GM12878 (cell line): ENCODE results near the gene ZNF710. TPM values are rescaled to one million over a fixed set of nuclear protein-coding genes. Genes with fewer than 3 reads are reported as not detected.
A peak's percentile ranks its signal among the peaks of the same experiment; 100 is the strongest.

ENCODE experiments used
- CREM ChIP-seq: IDR thresholded peaks from 2 replicates; pipeline ENCODE4 v1.6.1; 2014; ENCODE audit warnings: antibody characterized with exemption, low read depth
- EP300 ChIP-seq, 2 experiments: fragments of 150-350 bp in 1 of 2; IDR thresholded peaks; 2 replicates each; pipeline ENCODE4 v1.6.1; 2011 to 2012; ENCODE audit warnings: low read depth in 2 of 2, low read length in 2 of 2, borderline replicate concordance in 1 of 2, improper control_type of control experiment in 1 of 2, inconsistent platforms in 1 of 2; ENCODE audit not compliant: control insufficient read depth in 1 of 2
- ESRRA ChIP-seq: IDR thresholded peaks from 2 replicates; pipeline ENCODE4 v1.6.1; 2012; ENCODE audit warnings: mild to moderate bottlenecking, low read length, improper control_type of control experiment
- FOXK2 ChIP-seq: fragments of 450-650 bp; IDR thresholded peaks from 2 replicates; pipeline ENCODE4 v1.6.1; 2017; ENCODE audit warnings: mild to moderate bottlenecking, moderate library complexity
- HCFC1 ChIP-seq: fragments of 150-350 bp; IDR thresholded peaks from 2 replicates; pipeline ENCODE4 v1.6.1; 2014; ENCODE audit warnings: low read length
- IKZF2 ChIP-seq, 2 experiments: fragments of 450-650 bp; IDR thresholded peaks; 2 replicates each; pipeline ENCODE4 v1.6.1; 2017; ENCODE audit warnings: mild to moderate bottlenecking in 2 of 2, moderate library complexity in 2 of 2
- JUND ChIP-seq: IDR thresholded peaks from 2 replicates; pipeline ENCODE4 v1.6.1; 2012; ENCODE audit warnings: low read depth, mild to moderate bottlenecking, low read length, improper control_type of control experiment, moderate library complexity
- KAT2A ChIP-seq: conservative IDR thresholded peaks from 2 replicates; pipeline ENCODE4 v1.6.1; 2011; ENCODE audit warnings: low read depth, low read length; ENCODE audit not compliant: control insufficient read depth
- KLF5 ChIP-seq: fragments of 450-650 bp; IDR thresholded peaks from 2 replicates; pipeline ENCODE4 v1.6.1; 2014; ENCODE audit warnings: mild to moderate bottlenecking; ENCODE audit not compliant: partially characterized antibody
- NFIC ChIP-seq: IDR thresholded peaks from 2 replicates; pipeline ENCODE4 v1.6.1; 2012; ENCODE audit warnings: low read depth, mild to moderate bottlenecking, inconsistent platforms, low read length, moderate library complexity
- NFYB ChIP-seq: IDR thresholded peaks from 2 replicates; pipeline ENCODE4 v1.6.1; 2011; ENCODE audit warnings: low read depth, mild to moderate bottlenecking, low read length, improper control_type of control experiment, moderate library complexity; ENCODE audit not compliant: insufficient read depth
- POLR2A ChIP-seq: IDR thresholded peaks from 2 replicates; pipeline ENCODE4 v1.6.1; 2011; ENCODE audit warnings: low read depth, mild to moderate bottlenecking, low read length
- POU2F2 ChIP-seq: IDR thresholded peaks from 3 replicates; pipeline ENCODE4 v1.6.1; 2011; ENCODE audit warnings: low read depth, mild to moderate bottlenecking, low read length, borderline replicate concordance
- RELA ChIP-seq: fragments of 450-650 bp; IDR thresholded peaks from 2 replicates; pipeline ENCODE4 v1.8.0; 2014; ENCODE audit warnings: borderline replicate concordance; ENCODE audit not compliant: partially characterized antibody
- RFX5 ChIP-seq: IDR thresholded peaks from 2 replicates; pipeline ENCODE4 v1.6.1; 2011; ENCODE audit warnings: low read depth, low read length, improper control_type of control experiment
- SIX5 ChIP-seq: IDR thresholded peaks from 2 replicates; pipeline ENCODE4 v1.6.1; 2011; ENCODE audit warnings: mild to moderate bottlenecking, low read depth, low read length, moderate library complexity; ENCODE audit not compliant: severe bottlenecking
- SPI1 ChIP-seq: IDR thresholded peaks from 2 replicates; pipeline ENCODE4 v1.6.1; 2011; ENCODE audit warnings: low read depth, mild to moderate bottlenecking, low read length, moderate library complexity, borderline replicate concordance; ENCODE audit not compliant: insufficient read depth
- SUZ12 ChIP-seq: fragments of 200-600 bp; sonication (generic); IDR thresholded peaks from one replicate; pipeline ENCODE4 v1.6.1; 2018; ENCODE audit warnings: antibody characterized with exemption, mild to moderate bottlenecking; ENCODE audit not compliant: unreplicated experiment
- YY1 ChIP-seq: IDR thresholded peaks from 2 replicates; pipeline ENCODE4 v1.6.1; 2011; ENCODE audit warnings: low read depth, mild to moderate bottlenecking, low read length
- ZBED1 ChIP-seq: IDR thresholded peaks from 2 replicates; pipeline ENCODE4 v1.6.1; 2016; ENCODE audit warnings: borderline replicate concordance
- ZZZ3 ChIP-seq: IDR thresholded peaks from 2 replicates; pipeline ENCODE4 v1.6.1; 2011; ENCODE audit warnings: low read depth; ENCODE audit not compliant: control insufficient read depth, insufficient read length
- polyA plus RNA-seq, 11 experiments: library from polyadenylated mRNA; depleted of rRNA in 4 of 11; unstranded in 6 of 11; stranded (reverse) in 5 of 11; fragments of >200 nt; fragmentation: Nextera tagmentation in 4 of 11; fragmentation: Illumina TruSeq in 1 of 11; extraction: Ambion mirVana in 4 of 11; extraction: Trizol in 1 of 11; gene quantifications; 1 replicate in 1 of 11; 2 replicates in 10 of 11; pipeline versions ENCODE4 v1.2.1 to v1.2.3, GENCODE V29; 2011 to 2016; ENCODE audit warnings: inconsistent platforms in 2 of 11, missing spikeins in 2 of 11, low read depth in 1 of 11
- total RNA-seq, 4 experiments: library from RNA; depleted of rRNA in 3 of 4; stranded (reverse); fragments of >200 nt in 3 of 4; fragmentation: Illumina TruSeq in 1 of 4; extraction: Trizol in 1 of 4; gene quantifications; 2 replicates each; pipeline versions ENCODE4 v1.2.1 to v1.2.3, GENCODE V29; 2013 to 2021
- TF ChIP-seq, protein P1 (sequence below): fragments of 450-650 bp; IDR thresholded peaks from 2 replicates; pipeline ENCODE4 v1.6.1; 2016; ENCODE audit warnings: mild to moderate bottlenecking
- TF ChIP-seq, protein P2 (sequence below): IDR thresholded peaks from 2 replicates; pipeline ENCODE4 v1.6.1; 2011; ENCODE audit warnings: low read depth, mild to moderate bottlenecking, low read length, moderate library complexity, borderline replicate concordance; ENCODE audit errors: extremely low read depth
- TF ChIP-seq, protein P3 (sequence below): IDR thresholded peaks from 2 replicates; pipeline ENCODE4 v1.6.1; 2012; ENCODE audit warnings: low read depth, low read length, improper control_type of control experiment
- TF ChIP-seq, protein P4 (sequence below): fragments of 450-650 bp; IDR thresholded peaks from 2 replicates; pipeline ENCODE4 v1.6.1; 2016; ENCODE audit warnings: mild to moderate bottlenecking
- TF ChIP-seq, protein P5 (sequence below): fragments of 450-650 bp; formaldehyde crosslinking; IDR thresholded peaks from 2 replicates; pipeline ENCODE4 v1.4.0; 2020; ENCODE audit warnings: mild to moderate bottlenecking, moderate library complexity

Gene ZNF710
- total and polyA plus RNA-seq, 10 of the 15 experiments (the other 5 are each of a cell fraction or from before 2014, with no cell fraction given): 1.4 to 43.5 (median 9.8) TPM

DNA sequence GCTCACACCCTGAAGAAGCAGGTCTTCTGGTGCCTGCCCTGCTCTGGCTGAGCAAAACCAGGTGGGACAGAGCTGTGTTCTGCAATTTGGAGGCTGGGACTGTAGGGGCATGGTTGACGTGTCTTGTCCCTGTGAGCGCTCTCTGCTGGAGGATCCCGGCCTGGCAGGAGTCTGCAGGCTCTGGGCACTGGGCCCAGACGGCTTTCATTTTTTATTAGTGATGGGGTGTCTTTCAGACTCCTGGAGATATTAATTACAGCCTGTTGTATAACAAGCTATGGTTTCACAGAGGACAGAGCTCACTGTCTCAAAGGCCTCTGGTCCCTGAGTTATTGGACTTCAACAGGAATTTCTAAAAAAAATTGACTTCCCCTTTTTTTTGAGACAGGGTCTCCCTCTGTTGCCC, 29.5 kb upstream of the ZNF710 start (continued):
- TF ChIP-seq, protein P1, sequence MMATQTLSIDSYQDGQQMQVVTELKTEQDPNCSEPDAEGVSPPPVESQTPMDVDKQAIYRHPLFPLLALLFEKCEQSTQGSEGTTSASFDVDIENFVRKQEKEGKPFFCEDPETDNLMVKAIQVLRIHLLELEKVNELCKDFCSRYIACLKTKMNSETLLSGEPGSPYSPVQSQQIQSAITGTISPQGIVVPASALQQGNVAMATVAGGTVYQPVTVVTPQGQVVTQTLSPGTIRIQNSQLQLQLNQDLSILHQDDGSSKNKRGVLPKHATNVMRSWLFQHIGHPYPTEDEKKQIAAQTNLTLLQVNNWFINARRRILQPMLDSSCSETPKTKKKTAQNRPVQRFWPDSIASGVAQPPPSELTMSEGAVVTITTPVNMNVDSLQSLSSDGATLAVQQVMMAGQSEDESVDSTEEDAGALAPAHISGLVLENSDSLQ: no peak
- TF ChIP-seq, protein P2, sequence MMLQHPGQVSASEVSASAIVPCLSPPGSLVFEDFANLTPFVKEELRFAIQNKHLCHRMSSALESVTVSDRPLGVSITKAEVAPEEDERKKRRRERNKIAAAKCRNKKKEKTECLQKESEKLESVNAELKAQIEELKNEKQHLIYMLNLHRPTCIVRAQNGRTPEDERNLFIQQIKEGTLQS: no peak
- no peak for TF ChIP-seq ZBED1
- TF ChIP-seq RFX5: no peak
- TF ChIP-seq JUND: no peak
- TF ChIP-seq POU2F2: peak; percentile 15; the same call in 1 of the 3 replicates
- no peak for TF ChIP-seq SUZ12
- no peak for TF ChIP-seq IKZF2 (IDR thresholded peaks at IDR 0.05)
- peak; percentile 5 for TF ChIP-seq SIX5
- no peak for TF ChIP-seq NFYB
- no peak for TF ChIP-seq KLF5
- TF ChIP-seq, protein P3, sequence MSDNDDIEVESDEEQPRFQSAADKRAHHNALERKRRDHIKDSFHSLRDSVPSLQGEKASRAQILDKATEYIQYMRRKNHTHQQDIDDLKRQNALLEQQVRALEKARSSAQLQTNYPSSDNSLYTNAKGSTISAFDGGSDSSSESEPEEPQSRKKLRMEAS: no peak
- TF ChIP-seq ESRRA: no peak
- no peak for TF ChIP-seq POLR2A
- no peak for TF ChIP-seq KAT2A
- no peak for TF ChIP-seq ZZZ3
- no peak for TF ChIP-seq HCFC1
- TF ChIP-seq RELA: peak; percentile 27
- TF ChIP-seq YY1: peak; percentile 81
- TF ChIP-seq, protein P4, sequence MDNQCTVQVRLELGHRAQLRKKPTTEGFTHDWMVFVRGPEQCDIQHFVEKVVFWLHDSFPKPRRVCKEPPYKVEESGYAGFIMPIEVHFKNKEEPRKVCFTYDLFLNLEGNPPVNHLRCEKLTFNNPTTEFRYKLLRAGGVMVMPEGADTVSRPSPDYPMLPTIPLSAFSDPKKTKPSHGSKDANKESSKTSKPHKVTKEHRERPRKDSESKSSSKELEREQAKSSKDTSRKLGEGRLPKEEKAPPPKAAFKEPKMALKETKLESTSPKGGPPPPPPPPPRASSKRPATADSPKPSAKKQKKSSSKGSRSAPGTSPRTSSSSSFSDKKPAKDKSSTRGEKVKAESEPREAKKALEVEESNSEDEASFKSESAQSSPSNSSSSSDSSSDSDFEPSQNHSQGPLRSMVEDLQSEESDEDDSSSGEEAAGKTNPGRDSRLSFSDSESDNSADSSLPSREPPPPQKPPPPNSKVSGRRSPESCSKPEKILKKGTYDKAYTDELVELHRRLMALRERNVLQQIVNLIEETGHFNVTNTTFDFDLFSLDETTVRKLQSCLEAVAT: no peak
- no peak for TF ChIP-seq EP300 (IDR thresholded peaks at IDR 0.05; ENCODE audit: borderline replicate concordance in 1 of 2, control insufficient read depth in 1 of 2, low read depth in 2 of 2, low read length in 2 of 2)
- no peak for TF ChIP-seq FOXK2
- TF ChIP-seq NFIC: no peak
- peak; percentile 30; the same call in 1 of the 2 replicates for TF ChIP-seq SPI1
- TF ChIP-seq, protein P5, sequence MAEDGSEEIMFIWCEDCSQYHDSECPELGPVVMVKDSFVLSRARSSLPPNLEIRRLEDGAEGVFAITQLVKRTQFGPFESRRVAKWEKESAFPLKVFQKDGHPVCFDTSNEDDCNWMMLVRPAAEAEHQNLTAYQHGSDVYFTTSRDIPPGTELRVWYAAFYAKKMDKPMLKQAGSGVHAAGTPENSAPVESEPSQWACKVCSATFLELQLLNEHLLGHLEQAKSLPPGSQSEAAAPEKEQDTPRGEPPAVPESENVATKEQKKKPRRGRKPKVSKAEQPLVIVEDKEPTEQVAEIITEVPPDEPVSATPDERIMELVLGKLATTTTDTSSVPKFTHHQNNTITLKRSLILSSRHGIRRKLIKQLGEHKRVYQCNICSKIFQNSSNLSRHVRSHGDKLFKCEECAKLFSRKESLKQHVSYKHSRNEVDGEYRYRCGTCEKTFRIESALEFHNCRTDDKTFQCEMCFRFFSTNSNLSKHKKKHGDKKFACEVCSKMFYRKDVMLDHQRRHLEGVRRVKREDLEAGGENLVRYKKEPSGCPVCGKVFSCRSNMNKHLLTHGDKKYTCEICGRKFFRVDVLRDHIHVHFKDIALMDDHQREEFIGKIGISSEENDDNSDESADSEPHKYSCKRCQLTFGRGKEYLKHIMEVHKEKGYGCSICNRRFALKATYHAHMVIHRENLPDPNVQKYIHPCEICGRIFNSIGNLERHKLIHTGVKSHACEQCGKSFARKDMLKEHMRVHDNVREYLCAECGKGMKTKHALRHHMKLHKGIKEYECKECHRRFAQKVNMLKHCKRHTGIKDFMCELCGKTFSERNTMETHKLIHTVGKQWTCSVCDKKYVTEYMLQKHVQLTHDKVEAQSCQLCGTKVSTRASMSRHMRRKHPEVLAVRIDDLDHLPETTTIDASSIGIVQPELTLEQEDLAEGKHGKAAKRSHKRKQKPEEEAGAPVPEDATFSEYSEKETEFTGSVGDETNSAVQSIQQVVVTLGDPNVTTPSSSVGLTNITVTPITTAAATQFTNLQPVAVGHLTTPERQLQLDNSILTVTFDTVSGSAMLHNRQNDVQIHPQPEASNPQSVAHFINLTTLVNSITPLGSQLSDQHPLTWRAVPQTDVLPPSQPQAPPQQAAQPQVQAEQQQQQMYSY (CRISPR knock-in tag): no peak
- peak; percentile 79 for TF ChIP-seq CREM
